Breast epithelium (tissue), 4 donors: ENCODE measurements around the gene AKAP7. TPM values are rescaled to one million over a fixed set of nuclear protein-coding genes. Genes with fewer than 3 reads are reported as not detected.

Experiments used
- DNase-seq, 2 donors: peaks; one replicate each; pipeline ENCODE4 v3.0.0-alpha.2; 2019; ENCODE audit warnings: low spot score in 2 of 2
- H3K27ac ChIP-seq, 2 donors: fragments of 200-600 bp; sonication (generic) in 1 of 2; one replicate each; pipeline ENCODE4 v1.5.1; 2016 to 2019; ENCODE audit warnings: mild to moderate bottlenecking in 1 of 2
- H3K27me3 ChIP-seq, 2 donors: fragments of 200-600 bp; sonication (generic) in 1 of 2; one replicate each; pipeline versions ENCODE4 v1.5.1 to v1.6.0; 2017 to 2019; ENCODE audit warnings: control low read depth in 1 of 2, mild to moderate bottlenecking in 1 of 2
- H3K36me3 ChIP-seq: fragments of 200-600 bp; one replicate; pipeline ENCODE4 v1.5.1; 2019
- H3K4me1 ChIP-seq, 2 donors: fragments of 200-600 bp; sonication (generic); one replicate each; pipeline ENCODE4 v1.5.1; 2016 to 2019; ENCODE audit warnings: control low read depth in 1 of 2
- H3K4me3 ChIP-seq, 3 donors: fragments of 200-600 bp; sonication (generic); 1 replicate in 2 of 3; 2 replicates in 1 of 3; pipeline ENCODE4 v1.5.1; 2016 to 2019; ENCODE audit warnings: mild to moderate bottlenecking in 3 of 3, moderate library complexity in 2 of 3
- H3K9me3 ChIP-seq, 2 donors: fragments of 200-600 bp; sonication (generic) in 1 of 2; one replicate each; pipeline ENCODE4 v1.5.1; 2016 to 2019; ENCODE audit warnings: control low read depth in 1 of 2
- CTCF ChIP-seq, 3 donors: fragments of 450-650 bp; IDR thresholded peaks; one replicate each; pipeline ENCODE4 v1.5.1; 2016 to 2017; ENCODE audit warnings: antibody characterized with exemption in 3 of 3, mild to moderate bottlenecking in 3 of 3, moderate library complexity in 3 of 3
- POLR2A ChIP-seq: fragments of 450-650 bp; IDR thresholded peaks from one replicate; pipeline ENCODE4 v1.6.1; 2016; ENCODE audit warnings: antibody characterized with exemption, mild to moderate bottlenecking, moderate library complexity
- POLR2AphosphoS5 ChIP-seq, 3 donors: sonication (generic); formaldehyde crosslinking; IDR thresholded peaks; one replicate each; pipeline ENCODE4 v1.6.1; 2017; ENCODE audit warnings: antibody characterized with exemption in 3 of 3
- intact Hi-C: fragments of 100-400 bp; cut with DNase I; formaldehyde crosslinking; loops from one replicate; pipeline ENCODE4 v1.15.1; 2023; ENCODE audit warnings: low total_unique reads
- total RNA-seq, 3 donors: library from RNA; depleted of rRNA; stranded (reverse); fragments of >200 nt; gene quantifications; one replicate each; pipeline ENCODE4 v1.1.0, GENCODE V29; 2016

The AKAP7 gene
- total RNA-seq, 3 donors from 2014 or later: 13.0 to 15.7 (median 14.4) TPM

- Histone ChIP-seq H3K4me1 (peaks cover 0 to 7% of the 10 kb centered on the region in 2 donors), H3K36me3 (no peaks in the 10 kb centered on the region), H3K4me3 (peak overlapping the region; percentile 66 to 93 (median 78)), H3K27me3 (no peaks in the 10 kb centered on the region), H3K27ac (peak overlapping the region; percentile 90 to 98), H3K9me3 (no peaks in the 10 kb centered on the region)
- DNase-seq: no peak
- intact Hi-C loops: no loop called here
- TF ChIP-seq CTCF (IDR thresholded peaks at IDR 0.05) (no peak), POLR2A (no peak), POLR2AphosphoS5 (IDR thresholded peaks at IDR 0.05) (no peak)
Measured at GRCh38 chr6:131134220-131134979, 867 bp upstream of the AKAP7 start.

GRCh38 chr6:131134980-131135243 is 355 bp upstream of the AKAP7 start:
- no peak for DNase-seq
- TF ChIP-seq CTCF (IDR thresholded peaks at IDR 0.05): no peak
- no peak for TF ChIP-seq POLR2AphosphoS5 (IDR thresholded peaks at IDR 0.05)
- TF ChIP-seq POLR2A: no peak
- H3K9me3 ChIP-seq: no peaks in the 10 kb centered on the region
- intact Hi-C loops: no loop called here
- H3K4me1 ChIP-seq: peaks cover 0 to 7% of the 10 kb centered on the region in 2 donors
- no peaks in the 10 kb centered on the region for H3K36me3 ChIP-seq
- H3K4me3 ChIP-seq: peak overlapping the region; percentile 66 to 93 (median 78)
- H3K27ac ChIP-seq: peak overlapping the region; percentile 90 to 98
- H3K27me3 ChIP-seq: no peaks in the 10 kb centered on the region

DNA sequence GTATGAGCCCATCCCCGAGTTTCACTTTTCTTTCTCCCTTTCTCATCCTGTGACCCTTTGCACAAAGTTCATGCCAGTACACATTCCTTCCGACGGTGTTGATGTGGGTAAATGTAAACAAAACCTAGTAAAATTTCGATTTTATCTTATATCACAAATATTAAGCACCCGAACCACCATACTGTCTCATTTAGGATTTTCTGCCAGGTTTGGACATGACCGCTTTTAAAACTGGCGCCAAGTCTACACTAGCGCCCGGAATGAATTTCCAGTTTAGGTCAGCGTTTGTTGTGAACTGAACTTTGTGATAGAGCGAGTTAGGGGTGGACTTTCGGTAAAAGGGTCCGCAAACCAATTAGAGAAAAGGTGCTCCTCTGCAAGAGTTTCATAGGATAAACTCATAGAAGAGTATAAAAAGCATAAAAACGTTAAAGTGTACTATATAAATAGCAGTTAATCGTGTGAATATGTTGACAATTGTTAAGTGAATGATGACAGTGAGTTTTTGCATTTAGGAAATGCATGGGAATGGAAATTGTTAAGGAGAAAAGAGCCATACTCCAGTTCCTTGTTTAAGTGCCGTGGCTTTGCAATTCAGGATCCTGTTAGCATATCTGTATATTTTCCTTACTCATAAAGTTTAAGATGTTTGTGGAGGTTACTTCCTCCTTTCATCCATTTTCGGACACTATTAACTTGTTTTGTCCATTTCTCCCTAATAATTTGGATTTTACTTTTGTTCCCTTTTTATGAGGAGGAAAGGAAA is 937 bp downstream of the AKAP7 start:
- intact Hi-C loops: no loop called here
- no peak for TF ChIP-seq POLR2A
- no peak for TF ChIP-seq POLR2AphosphoS5 (IDR thresholded peaks at IDR 0.05)
- no peak for TF ChIP-seq CTCF (IDR thresholded peaks at IDR 0.05)

GRCh38 chr6:131139599-131139998 is 4.3 kb downstream of the AKAP7 start:
- DNase-seq: no peak
- H3K9me3 ChIP-seq: no peaks in the 10 kb centered on the region
- no peaks in the 10 kb centered on the region for H3K36me3 ChIP-seq
- H3K4me1 ChIP-seq: peaks cover 0 to 3% of the 10 kb centered on the region in 2 donors
- H3K4me3 ChIP-seq: peak overlapping the region in 1 of 3 donors; percentile 7
- no peak for TF ChIP-seq POLR2AphosphoS5 (IDR thresholded peaks at IDR 0.05)
- no peak for TF ChIP-seq POLR2A
- TF ChIP-seq CTCF (IDR thresholded peaks at IDR 0.05): no peak
- H3K27me3 ChIP-seq: no peaks in the 10 kb centered on the region
- no peak overlapping the region for H3K27ac ChIP-seq
- intact Hi-C loops: no loop called here

More for the DNA sequence above, 937 bp downstream of the AKAP7 start:
- Histone ChIP-seq H3K27me3 (no peaks in the 10 kb centered on the region), H3K4me3 (peak overlapping the region; percentile 66 to 93 (median 78)), H3K9me3 (no peaks in the 10 kb centered on the region), H3K36me3 (no peaks in the 10 kb centered on the region), H3K27ac (peak overlapping the region; percentile 90 to 98), H3K4me1 (peaks cover 0 to 7% of the 10 kb centered on the region in 2 donors)
- DNase-seq: no peak

DNA sequence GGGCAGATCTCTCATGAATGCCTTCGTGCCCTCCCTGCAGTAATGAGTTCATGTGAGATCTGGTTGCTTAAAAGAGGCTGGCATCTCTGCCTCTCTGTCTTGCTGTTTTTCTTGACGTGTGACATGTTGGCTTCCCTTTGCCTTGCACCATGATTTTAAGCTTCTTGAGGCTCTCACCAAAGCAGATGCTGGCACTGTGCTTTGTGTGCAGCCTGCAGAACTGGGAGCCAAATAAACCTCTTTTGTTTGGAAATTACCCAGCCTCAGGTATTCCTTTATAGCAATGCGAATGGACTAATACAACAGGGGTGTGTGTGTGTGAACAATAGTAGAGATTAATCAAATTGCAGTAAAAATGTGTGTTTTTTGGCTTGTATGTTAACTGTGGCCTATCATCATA is 8.1 kb downstream of the AKAP7 start:
- no peak overlapping the region for H3K4me3 ChIP-seq
- no peak overlapping the region for H3K27ac ChIP-seq
- H3K9me3 ChIP-seq: no peaks in the 10 kb centered on the region
- no peaks in the 10 kb centered on the region for H3K27me3 ChIP-seq
- intact Hi-C loops: no loop called here
- no peak for TF ChIP-seq CTCF (IDR thresholded peaks at IDR 0.05)
- TF ChIP-seq POLR2AphosphoS5 (IDR thresholded peaks at IDR 0.05): no peak
- TF ChIP-seq POLR2A: no peak
- no peaks in the 10 kb centered on the region for H3K36me3 ChIP-seq
- H3K4me1 ChIP-seq: no peaks in the 10 kb centered on the region
- DNase-seq: no peak
